ENCODE results near the gene IL20RA. TPM values are rescaled to one million over a fixed set of nuclear protein-coding genes. Genes with fewer than 3 reads are reported as not detected.

The IL20RA gene
- total RNA-seq, 4 donors from 2014 or later, result 2.0 to 3.3 (median 2.3) TPM

DNA sequence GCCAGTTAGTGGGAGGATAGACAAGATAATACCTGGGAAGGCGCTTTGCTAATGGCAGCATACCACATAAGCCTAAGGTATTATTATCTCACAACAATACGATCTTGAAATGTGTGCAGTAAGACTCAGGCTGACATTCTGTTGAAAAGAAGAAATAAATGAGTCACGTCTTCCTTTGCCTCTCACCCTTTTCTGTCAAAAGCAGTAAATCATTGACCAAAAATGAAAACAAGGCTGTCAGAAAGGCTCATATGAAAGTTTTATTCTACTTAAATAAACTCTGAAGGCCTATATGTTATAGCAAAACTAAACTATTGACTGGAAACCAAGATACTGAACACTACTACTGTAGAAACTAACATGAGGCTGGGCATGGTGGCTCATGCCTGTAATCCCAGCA, 43.1 kb upstream of the IL20RA start:
- Histone ChIP-seq H3K27ac (no peak overlapping the region), H3K9me3 (no peaks in the 10 kb centered on the region), H3K27me3 (peaks cover 10% of the 10 kb centered on the region), H3K36me3 (no peaks in the 10 kb centered on the region), H3K4me1 (no peaks in the 10 kb centered on the region), H3K4me3 (no peak overlapping the region)
- 73% methylated on average over 3 of the region's 3 CpGs for WGBS, 2 donors (ENCODE audit: low coverage in 1 of 2)
- TF ChIP-seq POLR2AphosphoS5 (IDR thresholded peaks at IDR 0.05) (no peak), POLR2A (IDR thresholded peaks at IDR 0.05) (no peak), EP300 (IDR thresholded peaks at IDR 0.05) (no peak)
- TF ChIP-seq, protein P1, sequence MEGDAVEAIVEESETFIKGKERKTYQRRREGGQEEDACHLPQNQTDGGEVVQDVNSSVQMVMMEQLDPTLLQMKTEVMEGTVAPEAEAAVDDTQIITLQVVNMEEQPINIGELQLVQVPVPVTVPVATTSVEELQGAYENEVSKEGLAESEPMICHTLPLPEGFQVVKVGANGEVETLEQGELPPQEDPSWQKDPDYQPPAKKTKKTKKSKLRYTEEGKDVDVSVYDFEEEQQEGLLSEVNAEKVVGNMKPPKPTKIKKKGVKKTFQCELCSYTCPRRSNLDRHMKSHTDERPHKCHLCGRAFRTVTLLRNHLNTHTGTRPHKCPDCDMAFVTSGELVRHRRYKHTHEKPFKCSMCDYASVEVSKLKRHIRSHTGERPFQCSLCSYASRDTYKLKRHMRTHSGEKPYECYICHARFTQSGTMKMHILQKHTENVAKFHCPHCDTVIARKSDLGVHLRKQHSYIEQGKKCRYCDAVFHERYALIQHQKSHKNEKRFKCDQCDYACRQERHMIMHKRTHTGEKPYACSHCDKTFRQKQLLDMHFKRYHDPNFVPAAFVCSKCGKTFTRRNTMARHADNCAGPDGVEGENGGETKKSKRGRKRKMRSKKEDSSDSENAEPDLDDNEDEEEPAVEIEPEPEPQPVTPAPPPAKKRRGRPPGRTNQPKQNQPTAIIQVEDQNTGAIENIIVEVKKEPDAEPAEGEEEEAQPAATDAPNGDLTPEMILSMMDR (IDR thresholded peaks at IDR 0.05), result no peak
- ATAC-seq, result no peak

DNA sequence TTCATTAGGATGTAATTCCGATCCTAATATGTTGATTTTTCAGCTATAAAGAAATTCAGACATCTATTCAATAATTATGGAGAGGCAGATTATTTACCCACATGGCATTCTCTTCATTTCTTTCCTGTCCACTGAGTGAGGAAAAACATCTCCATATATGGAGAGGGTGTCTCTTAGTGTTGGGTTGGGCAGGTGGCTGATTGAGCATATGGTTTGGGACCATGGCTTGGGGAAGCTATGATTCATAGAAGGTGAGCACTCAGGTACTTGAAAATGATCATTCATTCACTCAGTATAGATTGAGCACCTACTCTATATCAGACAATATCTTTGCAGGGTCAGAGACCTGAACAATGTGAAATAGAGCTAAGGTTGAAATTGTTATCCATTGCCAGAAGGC, 41.3 kb upstream of the IL20RA start:
- 100% methylated on average over 1 of the region's 1 CpG for WGBS, 2 donors (ENCODE audit: low coverage in 1 of 2)
- no peak for ATAC-seq
- no peaks in the 10 kb centered on the region for H3K4me1 ChIP-seq
- H3K4me3 ChIP-seq, result no peak overlapping the region
- H3K27me3 ChIP-seq, result peaks cover 10% of the 10 kb centered on the region
- no peaks in the 10 kb centered on the region for H3K36me3 ChIP-seq
- no peak for TF ChIP-seq POLR2AphosphoS5 (IDR thresholded peaks at IDR 0.05)
- TF ChIP-seq POLR2A (IDR thresholded peaks at IDR 0.05), result no peak
- TF ChIP-seq, protein P1 (IDR thresholded peaks at IDR 0.05), result no peak
- TF ChIP-seq EP300 (IDR thresholded peaks at IDR 0.05), result no peak
- no peak overlapping the region for H3K27ac ChIP-seq
- no peaks in the 10 kb centered on the region for H3K9me3 ChIP-seq

DNA sequence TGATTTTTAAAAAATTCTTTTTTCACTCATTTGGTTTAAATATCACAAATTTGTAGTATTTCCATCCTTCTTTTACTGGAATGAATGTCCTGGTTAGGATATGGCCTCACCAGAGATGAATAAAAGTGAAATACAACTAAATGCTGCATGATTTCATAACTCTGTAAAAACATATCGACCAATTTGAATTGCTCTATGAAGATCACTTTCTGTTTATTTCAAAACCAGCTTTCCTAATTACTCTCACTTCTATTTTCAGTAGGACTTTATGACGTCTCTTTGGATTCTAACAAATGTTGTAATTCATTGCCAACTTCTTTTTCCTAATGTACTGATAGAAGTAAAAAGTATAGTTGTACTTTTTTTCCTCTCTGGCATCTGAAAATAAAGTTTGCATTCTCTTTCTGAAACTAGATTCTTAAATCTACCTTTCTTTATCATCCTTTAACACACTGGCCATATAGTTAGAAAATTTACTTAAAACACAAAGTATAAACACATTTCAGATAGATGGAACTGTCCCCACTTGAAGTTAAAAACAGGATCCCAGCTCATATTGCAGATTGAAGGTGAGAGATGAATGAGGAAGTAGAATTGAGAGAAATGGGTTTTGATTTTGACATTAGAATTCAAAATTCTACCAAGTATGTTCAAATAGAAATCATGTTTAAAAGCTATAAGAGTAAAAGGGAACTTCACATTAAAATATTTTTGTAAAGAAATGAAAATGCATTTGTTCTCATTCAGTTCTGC, 40.3 kb upstream of the IL20RA start:
- no peak for ATAC-seq
- Histone ChIP-seq H3K27me3 (peaks cover 8% of the 10 kb centered on the region), H3K9me3 (no peaks in the 10 kb centered on the region), H3K27ac (no peak overlapping the region), H3K4me1 (no peaks in the 10 kb centered on the region), H3K4me3 (no peak overlapping the region), H3K36me3 (no peaks in the 10 kb centered on the region)
- WGBS, 2 donors (ENCODE audit: low coverage in 1 of 2), result 37 to 49% methylated on average over 2 of the region's 2 CpGs
- TF ChIP-seq, protein P1 (IDR thresholded peaks at IDR 0.05), result no peak
- TF ChIP-seq POLR2A (IDR thresholded peaks at IDR 0.05) (no peak), POLR2AphosphoS5 (IDR thresholded peaks at IDR 0.05) (no peak), EP300 (IDR thresholded peaks at IDR 0.05) (no peak)

DNA sequence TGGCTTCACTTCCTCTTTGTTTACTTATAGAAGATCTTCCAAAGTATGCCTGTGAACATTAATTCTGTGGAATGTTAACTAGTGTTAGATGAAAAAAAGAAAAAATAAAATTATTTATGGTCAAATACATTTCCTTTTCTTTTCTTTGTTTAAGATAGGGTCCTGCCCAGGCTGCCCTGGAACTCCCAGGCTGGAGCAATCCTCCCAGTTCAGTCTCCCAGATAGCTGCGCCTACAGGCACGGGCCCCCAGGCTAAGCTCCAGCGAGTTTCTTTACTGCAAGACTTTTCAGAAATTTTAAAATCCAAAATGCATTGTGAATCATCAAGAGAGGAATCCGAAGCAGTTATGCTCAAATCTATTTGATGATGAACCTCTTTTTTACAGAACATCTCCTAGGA, 39.3 kb upstream of the IL20RA start:
- H3K36me3 ChIP-seq, result no peaks in the 10 kb centered on the region
- ATAC-seq, result no peak
- H3K4me1 ChIP-seq, result no peaks in the 10 kb centered on the region
- peaks cover 4% of the 10 kb centered on the region for H3K27me3 ChIP-seq
- H3K27ac ChIP-seq, result no peak overlapping the region
- TF ChIP-seq EP300 (IDR thresholded peaks at IDR 0.05) (no peak), POLR2AphosphoS5 (IDR thresholded peaks at IDR 0.05) (no peak), POLR2A (IDR thresholded peaks at IDR 0.05) (no peak)
- TF ChIP-seq, protein P1 (IDR thresholded peaks at IDR 0.05), result no peak
- no peak overlapping the region for H3K4me3 ChIP-seq
- whole genome bisulfite sequencing, 2 donors (ENCODE audit: low coverage in 1 of 2), result 78 to 85% methylated on average over 4 of the region's 4 CpGs
- H3K9me3 ChIP-seq, result no peaks in the 10 kb centered on the region

DNA sequence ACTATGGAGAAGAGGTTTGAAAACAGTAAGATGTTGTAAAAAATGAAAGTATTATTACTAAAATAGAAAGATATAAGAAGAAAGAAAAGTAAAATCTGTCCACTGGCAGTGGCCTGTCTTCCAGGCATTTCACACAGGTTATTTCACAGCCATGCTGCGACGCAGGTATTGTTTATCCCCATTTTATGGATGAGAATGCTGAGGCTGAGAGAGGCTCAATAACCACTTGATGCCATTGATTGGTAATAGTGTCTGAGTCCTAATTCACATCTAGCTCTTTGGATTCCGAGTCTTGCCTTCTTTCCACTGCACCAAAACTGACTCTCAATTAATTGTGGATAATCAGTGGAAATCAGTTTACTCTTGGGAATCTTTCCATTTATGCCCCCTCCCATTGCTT, 37.2 kb upstream of the IL20RA start:
- Histone ChIP-seq H3K4me1 (no peaks in the 10 kb centered on the region), H3K27me3 (no peaks in the 10 kb centered on the region), H3K9me3 (no peaks in the 10 kb centered on the region), H3K4me3 (no peak overlapping the region), H3K27ac (no peak overlapping the region), H3K36me3 (no peaks in the 10 kb centered on the region)
- 78 to 97% methylated on average over 3 of the region's 3 CpGs for WGBS, 2 donors (ENCODE audit: low coverage in 1 of 2)
- TF ChIP-seq, protein P1 (IDR thresholded peaks at IDR 0.05), result no peak
- TF ChIP-seq EP300 (IDR thresholded peaks at IDR 0.05) (no peak), POLR2A (IDR thresholded peaks at IDR 0.05) (no peak), POLR2AphosphoS5 (IDR thresholded peaks at IDR 0.05) (no peak)
- ATAC-seq, result no peak
